Measurements from ENCODE around the gene FMN2.

DNA sequence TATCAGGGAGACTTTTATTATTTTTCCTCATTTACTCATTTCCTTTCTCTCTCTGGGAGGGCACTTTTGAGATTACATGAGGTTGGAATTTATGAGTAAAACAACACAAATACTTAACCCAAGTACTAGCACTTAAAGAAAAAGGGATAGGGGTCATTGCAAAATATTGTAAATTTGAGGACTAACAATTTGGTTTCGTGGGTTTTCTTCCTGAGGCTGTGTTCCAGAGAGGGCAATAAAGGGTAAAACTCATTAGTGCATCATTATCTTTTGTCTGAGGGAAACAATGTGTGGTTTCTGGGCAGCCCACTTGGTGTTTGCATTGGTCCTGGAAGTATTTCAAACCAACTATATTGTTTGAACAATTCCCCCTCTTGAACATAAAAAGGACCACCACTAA, 423.8 kb downstream of the FMN2 start:
- no peak for TF ChIP-seq EZH2phosphoT487 (IDR thresholded peaks at IDR 0.05; ENCODE audit: borderline replicate concordance, low read length)
- TF ChIP-seq, protein P1, sequence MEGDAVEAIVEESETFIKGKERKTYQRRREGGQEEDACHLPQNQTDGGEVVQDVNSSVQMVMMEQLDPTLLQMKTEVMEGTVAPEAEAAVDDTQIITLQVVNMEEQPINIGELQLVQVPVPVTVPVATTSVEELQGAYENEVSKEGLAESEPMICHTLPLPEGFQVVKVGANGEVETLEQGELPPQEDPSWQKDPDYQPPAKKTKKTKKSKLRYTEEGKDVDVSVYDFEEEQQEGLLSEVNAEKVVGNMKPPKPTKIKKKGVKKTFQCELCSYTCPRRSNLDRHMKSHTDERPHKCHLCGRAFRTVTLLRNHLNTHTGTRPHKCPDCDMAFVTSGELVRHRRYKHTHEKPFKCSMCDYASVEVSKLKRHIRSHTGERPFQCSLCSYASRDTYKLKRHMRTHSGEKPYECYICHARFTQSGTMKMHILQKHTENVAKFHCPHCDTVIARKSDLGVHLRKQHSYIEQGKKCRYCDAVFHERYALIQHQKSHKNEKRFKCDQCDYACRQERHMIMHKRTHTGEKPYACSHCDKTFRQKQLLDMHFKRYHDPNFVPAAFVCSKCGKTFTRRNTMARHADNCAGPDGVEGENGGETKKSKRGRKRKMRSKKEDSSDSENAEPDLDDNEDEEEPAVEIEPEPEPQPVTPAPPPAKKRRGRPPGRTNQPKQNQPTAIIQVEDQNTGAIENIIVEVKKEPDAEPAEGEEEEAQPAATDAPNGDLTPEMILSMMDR (conservative IDR thresholded peaks at IDR 0.05; ENCODE audit: low read depth, low read length) = no peak

Data from PC-3 (cell line).